HG02610 (cell line): ENCODE measurements around the gene SMC5.

Experiments
- ATAC-seq: cut with Tn5 transposase; IDR thresholded peaks from one replicate; pipeline ENCODE4 v1.9.1; 2021; ENCODE audit warnings: mild to moderate bottlenecking, moderate library complexity; ENCODE audit not compliant: unreplicated experiment

The SMC5 gene

DNA sequence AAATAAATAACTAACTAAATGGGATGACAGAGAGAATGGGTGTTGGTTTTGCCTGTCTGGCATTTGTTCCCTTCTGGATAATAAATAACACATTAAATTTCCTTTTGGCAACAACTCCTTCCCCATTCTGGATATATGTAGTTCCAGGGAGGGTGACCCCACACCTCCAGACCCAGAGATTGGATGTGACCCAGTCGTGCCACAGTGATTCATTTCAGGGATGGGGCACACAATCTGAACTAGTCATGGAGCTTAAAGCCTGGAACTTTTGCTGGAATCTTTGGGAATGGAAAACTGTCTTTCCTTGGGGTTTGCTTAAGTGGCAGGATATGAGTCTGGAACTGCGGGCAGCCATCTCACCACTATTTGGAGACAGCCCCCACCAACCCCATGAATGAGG is 144.4 kb downstream of the SMC5 start:
- ATAC-seq: no peak

DNA sequence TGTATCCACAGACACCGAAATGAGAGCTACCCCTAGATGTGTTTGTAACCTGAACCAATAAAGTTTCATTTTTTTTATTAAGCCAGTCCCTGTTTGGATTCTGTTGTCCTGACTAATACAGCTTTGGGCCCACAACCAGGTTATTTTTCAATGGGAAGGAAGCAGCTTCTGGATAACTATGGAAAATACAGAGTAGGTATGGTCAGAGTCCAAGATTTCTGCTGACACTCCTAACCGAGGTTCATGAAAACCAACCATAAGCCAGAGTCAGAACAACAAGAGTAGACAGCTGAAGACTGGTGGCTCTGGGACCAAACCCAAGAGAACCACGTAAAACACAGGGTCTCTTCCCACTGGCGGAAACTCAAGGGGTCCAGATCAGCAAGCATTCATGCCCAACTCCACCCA is 144.8 kb downstream of the SMC5 start:
- no peak for ATAC-seq

DNA sequence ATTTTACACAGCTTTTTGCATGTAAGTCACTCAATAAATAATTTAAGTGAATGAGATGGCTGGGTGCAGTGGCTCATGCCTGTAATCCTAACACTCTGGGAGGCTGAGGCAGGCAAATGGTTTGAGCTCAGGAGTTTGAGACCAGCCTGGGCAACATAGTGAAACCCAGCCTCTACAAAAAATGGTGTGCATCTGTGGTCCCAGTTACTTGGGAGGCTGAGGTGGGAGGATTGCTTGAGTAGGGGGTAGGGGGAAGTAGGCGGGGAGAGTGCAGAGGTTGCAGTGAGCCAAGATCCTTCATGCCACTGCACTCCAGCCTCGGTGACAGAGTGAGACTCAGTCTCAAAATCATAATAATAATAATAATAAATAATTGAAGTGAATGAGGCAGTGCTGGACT is 145.5 kb downstream of the SMC5 start:
- ATAC-seq: no peak
